ENCODE results near the gene PDCD5.
A peak's percentile ranks its signal among the peaks of the same experiment; 100 is the strongest.

PDCD5 gene

GRCh38 chr19:32595491-32595890, 14.5 kb downstream of the PDCD5 start:
- TF ChIP-seq CEBPB (IDR thresholded peaks at IDR 0.05): no peak
- TF ChIP-seq TCF12 (IDR thresholded peaks at IDR 0.05; ENCODE audit: low read depth): no peak
- TF ChIP-seq EP300 (IDR thresholded peaks at IDR 0.05; ENCODE audit: borderline replicate concordance): no peak
- TF ChIP-seq MAX (IDR thresholded peaks at IDR 0.05): no peak
- no peak for TF ChIP-seq ZBTB7A (IDR thresholded peaks at IDR 0.05; ENCODE audit: low read depth)
- TF ChIP-seq RAD21 (IDR thresholded peaks at IDR 0.05; ENCODE audit: low read depth): no peak
- no peak for TF ChIP-seq FOXM1 (IDR thresholded peaks at IDR 0.05; ENCODE audit: borderline replicate concordance, low read depth)
- no peak for TF ChIP-seq TAF1 (IDR thresholded peaks at IDR 0.05; ENCODE audit: low read depth)
- no peak for TF ChIP-seq NFIC (IDR thresholded peaks at IDR 0.05)
- TF ChIP-seq YY1 (IDR thresholded peaks at IDR 0.05; ENCODE audit: low read depth): no peak
- no peak for TF ChIP-seq TEAD4 (IDR thresholded peaks at IDR 0.05)
- TF ChIP-seq EGR1 (IDR thresholded peaks at IDR 0.05): no peak
- TF ChIP-seq REST (IDR thresholded peaks at IDR 0.05; ENCODE audit: low read depth): no peak
- no peak for TF ChIP-seq USF1 (IDR thresholded peaks at IDR 0.05)
- TF ChIP-seq CREB1 (IDR thresholded peaks at IDR 0.05; ENCODE audit: low read depth): no peak

- TF ChIP-seq USF1 (IDR thresholded peaks at IDR 0.05) (no peak), FOXM1 (IDR thresholded peaks at IDR 0.05; ENCODE audit: borderline replicate concordance, low read depth) (no peak), REST (IDR thresholded peaks at IDR 0.05; ENCODE audit: low read depth) (no peak), TEAD4 (IDR thresholded peaks at IDR 0.05) (no peak), YY1 (IDR thresholded peaks at IDR 0.05; ENCODE audit: low read depth) (no peak), NFIC (IDR thresholded peaks at IDR 0.05) (no peak), CEBPB (IDR thresholded peaks at IDR 0.05) (no peak), MAX (IDR thresholded peaks at IDR 0.05) (no peak), TCF12 (IDR thresholded peaks at IDR 0.05; ENCODE audit: low read depth) (no peak), ZBTB7A (IDR thresholded peaks at IDR 0.05; ENCODE audit: low read depth) (no peak), RAD21 (IDR thresholded peaks at IDR 0.05; ENCODE audit: low read depth) (no peak), TAF1 (IDR thresholded peaks at IDR 0.05; ENCODE audit: low read depth) (no peak)
These were observed 17.0 kb downstream of the PDCD5 start for GRCh38 chr19:32598022-32598421.

- TF ChIP-seq CREB1 (IDR thresholded peaks at IDR 0.05; ENCODE audit: low read depth) (no peak), CEBPB (IDR thresholded peaks at IDR 0.05) (no peak), RAD21 (IDR thresholded peaks at IDR 0.05; ENCODE audit: low read depth) (no peak), NFIC (IDR thresholded peaks at IDR 0.05) (no peak), EGR1 (IDR thresholded peaks at IDR 0.05) (no peak), FOXM1 (IDR thresholded peaks at IDR 0.05; ENCODE audit: borderline replicate concordance, low read depth) (no peak), ZBTB7A (IDR thresholded peaks at IDR 0.05; ENCODE audit: low read depth) (no peak), TEAD4 (IDR thresholded peaks at IDR 0.05) (no peak), USF1 (IDR thresholded peaks at IDR 0.05) (no peak), TAF1 (IDR thresholded peaks at IDR 0.05; ENCODE audit: low read depth) (no peak), TCF12 (IDR thresholded peaks at IDR 0.05; ENCODE audit: low read depth) (no peak), YY1 (IDR thresholded peaks at IDR 0.05; ENCODE audit: low read depth) (no peak), MAX (IDR thresholded peaks at IDR 0.05) (no peak), REST (IDR thresholded peaks at IDR 0.05; ENCODE audit: low read depth) (no peak), EP300 (IDR thresholded peaks at IDR 0.05; ENCODE audit: borderline replicate concordance) (no peak)
These were observed 18.3 kb downstream of the PDCD5 start for GRCh38 chr19:32599258-32599657.

GRCh38 chr19:32599736-32600157, 18.8 kb downstream of the PDCD5 start:
- TF ChIP-seq MAX (IDR thresholded peaks at IDR 0.05) (no peak), TAF1 (IDR thresholded peaks at IDR 0.05; ENCODE audit: low read depth) (no peak), REST (IDR thresholded peaks at IDR 0.05; ENCODE audit: low read depth) (no peak), ZBTB7A (IDR thresholded peaks at IDR 0.05; ENCODE audit: low read depth) (no peak), EP300 (IDR thresholded peaks at IDR 0.05; ENCODE audit: borderline replicate concordance) (no peak), RAD21 (IDR thresholded peaks at IDR 0.05; ENCODE audit: low read depth) (peak; percentile 61)
